Cardiac fibroblast (primary cell): ENCODE measurements around the gene GRK2.

Experiments
- DNase-seq, 2 donors: peaks; one replicate each; pipeline versions ENCODE4 v3.0.0 to v3.0.0-alpha.2; 2010; ENCODE audit warnings: low read depth in 2 of 2
- H3K4me3 ChIP-seq, 2 donors: replicated peaks in 1 of 2; 1 replicate in 1 of 2; 2 replicates in 1 of 2; pipeline ENCODE4 v1.5.1; 2011; ENCODE audit warnings: low read depth in 2 of 2, low read length in 2 of 2, mild to moderate bottlenecking in 2 of 2, moderate library complexity in 1 of 2
- CTCF ChIP-seq: IDR thresholded peaks from one replicate; pipeline ENCODE4 v1.5.1; 2011; ENCODE audit warnings: low read depth, mild to moderate bottlenecking, low read length, inconsistent platforms

Gene GRK2

DNA sequence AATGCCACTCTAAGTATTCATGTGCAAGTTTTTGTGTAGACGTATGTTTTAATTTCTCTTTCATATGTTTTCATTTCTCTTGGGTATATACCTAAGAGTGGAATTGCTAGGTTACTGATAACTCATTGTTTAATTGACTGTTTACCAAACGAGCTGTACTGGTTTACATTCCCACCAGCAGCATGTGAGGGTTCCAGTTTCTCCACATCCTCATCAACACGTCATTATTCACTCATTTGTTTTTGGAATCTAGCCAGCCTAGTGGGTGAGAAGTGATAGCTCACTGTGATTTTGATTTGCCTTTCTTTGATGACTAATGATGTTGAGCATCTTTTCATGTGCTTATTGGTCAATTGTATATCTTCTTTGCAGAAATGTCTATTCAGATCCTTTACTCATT is 26.8 kb downstream of the GRK2 start:
- peak; percentile 47 to 64 for DNase-seq
- H3K4me3 ChIP-seq: no peak overlapping the region
- no peak for TF ChIP-seq CTCF

DNA sequence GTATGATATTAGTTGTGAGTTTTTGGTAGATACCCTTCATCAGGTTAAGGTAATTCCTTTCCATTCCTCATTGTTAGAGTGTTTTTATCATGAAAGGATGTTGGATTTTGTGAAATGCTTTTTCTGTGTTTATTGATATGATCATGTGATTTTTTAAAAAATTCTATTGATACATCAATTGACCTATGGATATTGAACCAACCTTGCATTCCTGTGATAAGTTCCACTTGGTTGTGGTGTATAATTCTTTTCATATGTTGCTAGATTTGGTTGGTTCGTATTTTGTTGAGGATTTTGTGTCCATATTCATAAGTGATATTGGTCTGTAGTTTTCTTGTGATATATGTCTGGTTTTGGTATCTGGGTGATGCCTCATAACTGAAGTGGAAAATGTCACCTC is 29.6 kb downstream of the GRK2 start:
- no peak for TF ChIP-seq CTCF
- no peak overlapping the region for H3K4me3 ChIP-seq
- DNase-seq: no peak

GRCh38 chr11:67298786-67299185 is 32.5 kb downstream of the GRK2 start:
- DNase-seq: no peak
- TF ChIP-seq CTCF: no peak
- H3K4me3 ChIP-seq: no peak overlapping the region

GRCh38 chr11:67299471-67300191 is 33.4 kb downstream of the GRK2 start:
- no peak overlapping the region for H3K4me3 ChIP-seq
- no peak for DNase-seq
- no peak for TF ChIP-seq CTCF

DNA sequence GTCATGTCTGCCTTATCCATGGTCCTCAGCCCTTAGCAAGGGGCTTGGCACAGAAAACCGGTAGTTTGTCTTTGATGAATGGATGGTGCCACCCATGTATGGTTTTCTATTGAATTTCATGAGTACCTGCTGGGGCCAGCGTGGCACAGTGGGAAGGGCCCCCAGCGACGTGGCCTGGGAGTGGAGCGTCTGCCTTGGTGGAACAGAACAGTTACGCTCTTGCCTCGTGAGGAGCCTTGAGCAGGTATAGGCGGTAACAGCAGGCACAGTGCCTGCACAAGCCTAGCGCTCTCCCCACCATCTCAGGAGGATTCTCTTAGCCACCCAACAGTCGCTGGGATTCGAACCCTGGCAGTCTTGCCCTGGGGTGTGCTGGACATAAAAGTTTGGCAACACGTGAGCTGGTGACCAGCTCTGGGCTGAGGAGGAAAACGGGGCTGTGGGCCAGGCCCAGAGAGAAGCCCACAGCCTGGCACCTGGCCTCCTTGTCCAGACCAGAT is 34.0 kb downstream of the GRK2 start:
- H3K4me3 ChIP-seq: no peak overlapping the region
- no peak for TF ChIP-seq CTCF
- DNase-seq: no peak

- no peak for TF ChIP-seq CTCF
- H3K4me3 ChIP-seq: no peak overlapping the region
- no peak for DNase-seq
Measured at GRCh38 chr11:67300756-67301312, 34.6 kb downstream of the GRK2 start.
